Panc1 (cell line): Measurements from ENCODE around the gene TMEFF1.
"Not testable (repeated sequence)": the region's sequence is repeated elsewhere in the genome, so short reads cannot be mapped to it uniquely, and the experiment has no call there.

Source experiments
- CTCF ChIP-seq: fragments of 450-650 bp; IDR thresholded peaks from 2 replicates; pipeline ENCODE4 v1.5.1; 2017; ENCODE audit warnings: mild to moderate bottlenecking
- POLR2AphosphoS5 ChIP-seq: IDR thresholded peaks from 2 replicates; pipeline ENCODE4 v1.6.1; 2012; ENCODE audit warnings: mild to moderate bottlenecking, low read depth, low read length, moderate library complexity
- REST ChIP-seq, 2 experiments: IDR thresholded peaks; 2 replicates each; pipeline ENCODE4 v1.6.1; 2011 to 2012; ENCODE audit warnings: low read depth in 2 of 2, control low read depth in 1 of 2, low read length in 1 of 2, mild to moderate bottlenecking in 1 of 2, moderate library complexity in 1 of 2; ENCODE audit not compliant: insufficient read depth in 1 of 2

DNA sequence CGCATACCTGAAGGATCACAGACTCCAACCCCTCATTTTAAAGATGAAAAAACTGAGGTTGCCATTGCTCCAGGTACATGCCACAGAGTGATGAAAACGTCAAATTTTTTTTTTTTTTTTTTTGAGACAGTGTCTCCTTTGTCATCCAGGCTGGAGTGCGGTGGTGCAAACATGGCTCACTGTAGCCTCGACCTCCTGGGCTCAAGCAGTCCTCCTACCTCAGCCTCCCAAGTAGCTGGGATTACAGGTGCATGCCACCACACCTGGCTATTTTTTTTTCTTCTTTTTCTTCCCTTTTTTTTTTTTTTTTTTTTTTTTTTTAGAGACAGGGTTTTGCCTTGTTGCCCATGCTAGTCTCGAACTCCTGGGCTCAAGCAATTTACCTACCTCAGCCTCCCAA lies 32.5 kb upstream of the TMEFF1 start:
- TF ChIP-seq CTCF; POLR2AphosphoS5; REST (IDR thresholded peaks at IDR 0.05; ENCODE audit: insufficient read depth in 1 of 2, low read depth in 2 of 2, low read length in 1 of 2): not testable (repeated sequence)
